Loucy (cell line): ENCODE results near the gene ADAT3.
"Not testable (repeated sequence)": the region's sequence is repeated elsewhere in the genome, so short reads cannot be mapped to it uniquely, and the experiment has no call there.

Experiments
- CTCF ChIP-seq: fragments of 200-600 bp; sonication (generic); conservative IDR thresholded peaks from 2 replicates; pipeline ENCODE4 v1.5.1; 2014; ENCODE audit warnings: mild to moderate bottlenecking, antibody characterized with exemption, low read length
- EZH2phosphoT487 ChIP-seq: fragments of 200-600 bp; IDR thresholded peaks from 2 replicates; pipeline ENCODE4 v1.6.1; 2018; ENCODE audit warnings: antibody characterized with exemption, mild to moderate bottlenecking, moderate library complexity, borderline replicate concordance

- not testable (repeated sequence) for TF ChIP-seq CTCF, EZH2phosphoT487
Measured at GRCh38 chr19:1886360-1886759, 18.8 kb upstream of the ADAT3 start.
